HL-60 (cell line): ENCODE results near the gene PGA4.
"Not testable (repeated sequence)": the region's sequence is repeated elsewhere in the genome, so short reads cannot be mapped to it uniquely, and the experiment has no call there.

Source experiments
- GABPA ChIP-seq: IDR thresholded peaks from 2 replicates; pipeline ENCODE4 v1.6.1; 2012; ENCODE audit warnings: low read depth
- POLR2AphosphoS5 ChIP-seq: IDR thresholded peaks from 2 replicates; pipeline ENCODE4 v1.6.1; 2012; ENCODE audit warnings: low read depth
- TF ChIP-seq, protein P1 (sequence below): IDR thresholded peaks from one replicate; pipeline ENCODE4 v1.5.1; 2011; ENCODE audit warnings: low read length, control low read depth, inconsistent platforms; ENCODE audit not compliant: insufficient read depth
- TF ChIP-seq, protein P2 (sequence below): IDR thresholded peaks from 2 replicates; pipeline ENCODE4 v1.6.1; 2012; ENCODE audit warnings: low read depth; ENCODE audit not compliant: insufficient replicate concordance

DNA sequence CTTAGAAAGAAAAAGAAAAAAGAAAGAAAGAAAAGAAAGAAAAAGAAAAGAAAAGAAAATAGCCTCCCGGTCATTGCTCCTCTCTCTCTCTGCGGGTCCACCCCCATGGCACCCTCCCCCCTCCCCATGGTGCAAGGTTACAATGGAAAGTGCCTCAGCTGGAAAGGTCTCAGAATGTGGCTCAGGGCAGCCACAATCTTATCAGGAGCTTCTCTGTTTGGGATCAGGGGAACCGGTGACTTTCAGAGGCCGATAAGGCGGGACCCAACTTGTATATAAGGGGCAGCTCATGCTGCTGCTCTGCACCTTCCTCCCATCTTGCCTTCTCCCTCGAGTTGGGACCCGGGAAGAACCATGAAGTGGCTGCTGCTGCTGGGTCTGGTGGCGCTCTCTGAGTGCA lies at the start of gene PGA4:
- TF ChIP-seq, protein P1, sequence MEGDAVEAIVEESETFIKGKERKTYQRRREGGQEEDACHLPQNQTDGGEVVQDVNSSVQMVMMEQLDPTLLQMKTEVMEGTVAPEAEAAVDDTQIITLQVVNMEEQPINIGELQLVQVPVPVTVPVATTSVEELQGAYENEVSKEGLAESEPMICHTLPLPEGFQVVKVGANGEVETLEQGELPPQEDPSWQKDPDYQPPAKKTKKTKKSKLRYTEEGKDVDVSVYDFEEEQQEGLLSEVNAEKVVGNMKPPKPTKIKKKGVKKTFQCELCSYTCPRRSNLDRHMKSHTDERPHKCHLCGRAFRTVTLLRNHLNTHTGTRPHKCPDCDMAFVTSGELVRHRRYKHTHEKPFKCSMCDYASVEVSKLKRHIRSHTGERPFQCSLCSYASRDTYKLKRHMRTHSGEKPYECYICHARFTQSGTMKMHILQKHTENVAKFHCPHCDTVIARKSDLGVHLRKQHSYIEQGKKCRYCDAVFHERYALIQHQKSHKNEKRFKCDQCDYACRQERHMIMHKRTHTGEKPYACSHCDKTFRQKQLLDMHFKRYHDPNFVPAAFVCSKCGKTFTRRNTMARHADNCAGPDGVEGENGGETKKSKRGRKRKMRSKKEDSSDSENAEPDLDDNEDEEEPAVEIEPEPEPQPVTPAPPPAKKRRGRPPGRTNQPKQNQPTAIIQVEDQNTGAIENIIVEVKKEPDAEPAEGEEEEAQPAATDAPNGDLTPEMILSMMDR: not testable (repeated sequence)
- not testable (repeated sequence) for TF ChIP-seq POLR2AphosphoS5, GABPA
- TF ChIP-seq, protein P2, sequence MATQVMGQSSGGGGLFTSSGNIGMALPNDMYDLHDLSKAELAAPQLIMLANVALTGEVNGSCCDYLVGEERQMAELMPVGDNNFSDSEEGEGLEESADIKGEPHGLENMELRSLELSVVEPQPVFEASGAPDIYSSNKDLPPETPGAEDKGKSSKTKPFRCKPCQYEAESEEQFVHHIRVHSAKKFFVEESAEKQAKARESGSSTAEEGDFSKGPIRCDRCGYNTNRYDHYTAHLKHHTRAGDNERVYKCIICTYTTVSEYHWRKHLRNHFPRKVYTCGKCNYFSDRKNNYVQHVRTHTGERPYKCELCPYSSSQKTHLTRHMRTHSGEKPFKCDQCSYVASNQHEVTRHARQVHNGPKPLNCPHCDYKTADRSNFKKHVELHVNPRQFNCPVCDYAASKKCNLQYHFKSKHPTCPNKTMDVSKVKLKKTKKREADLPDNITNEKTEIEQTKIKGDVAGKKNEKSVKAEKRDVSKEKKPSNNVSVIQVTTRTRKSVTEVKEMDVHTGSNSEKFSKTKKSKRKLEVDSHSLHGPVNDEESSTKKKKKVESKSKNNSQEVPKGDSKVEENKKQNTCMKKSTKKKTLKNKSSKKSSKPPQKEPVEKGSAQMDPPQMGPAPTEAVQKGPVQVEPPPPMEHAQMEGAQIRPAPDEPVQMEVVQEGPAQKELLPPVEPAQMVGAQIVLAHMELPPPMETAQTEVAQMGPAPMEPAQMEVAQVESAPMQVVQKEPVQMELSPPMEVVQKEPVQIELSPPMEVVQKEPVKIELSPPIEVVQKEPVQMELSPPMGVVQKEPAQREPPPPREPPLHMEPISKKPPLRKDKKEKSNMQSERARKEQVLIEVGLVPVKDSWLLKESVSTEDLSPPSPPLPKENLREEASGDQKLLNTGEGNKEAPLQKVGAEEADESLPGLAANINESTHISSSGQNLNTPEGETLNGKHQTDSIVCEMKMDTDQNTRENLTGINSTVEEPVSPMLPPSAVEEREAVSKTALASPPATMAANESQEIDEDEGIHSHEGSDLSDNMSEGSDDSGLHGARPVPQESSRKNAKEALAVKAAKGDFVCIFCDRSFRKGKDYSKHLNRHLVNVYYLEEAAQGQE: not testable (repeated sequence)
